ENCODE measurements around the gene SPATA45. TPM values are rescaled to one million over a fixed set of nuclear protein-coding genes. Genes with fewer than 3 reads are reported as not detected.

The SPATA45 gene
- not detected for total RNA-seq (ENCODE audit: unreplicated experiment)
- long read RNA-seq, result 0 reads

GRCh38 chr1:212847549-212847948 is at the start of gene SPATA45:
Gene SPATA45 (minus strand): TSS chr1:212847649. CDS start chr1:212836149, 11,500 bp downstream.
- Mint-ChIP-seq H3K27me3 (ENCODE audit: unreplicated experiment) (no peaks in the 10 kb centered on the region), H3K4me1 (ENCODE audit: low read depth, unreplicated experiment) (no peaks in the 10 kb centered on the region), H3K4me3 (ENCODE audit: unreplicated experiment) (no peak within 1 kb of the TSS), H3K9me3 (ENCODE audit: unreplicated experiment) (no peaks in the 10 kb centered on the region), H3K27ac (ENCODE audit: unreplicated experiment) (no peak within 1 kb of the TSS), H3K36me3 (ENCODE audit: unreplicated experiment) (no peaks in the 10 kb centered on the region)
- no peak for DNase-seq
- TF ChIP-seq, protein P1, sequence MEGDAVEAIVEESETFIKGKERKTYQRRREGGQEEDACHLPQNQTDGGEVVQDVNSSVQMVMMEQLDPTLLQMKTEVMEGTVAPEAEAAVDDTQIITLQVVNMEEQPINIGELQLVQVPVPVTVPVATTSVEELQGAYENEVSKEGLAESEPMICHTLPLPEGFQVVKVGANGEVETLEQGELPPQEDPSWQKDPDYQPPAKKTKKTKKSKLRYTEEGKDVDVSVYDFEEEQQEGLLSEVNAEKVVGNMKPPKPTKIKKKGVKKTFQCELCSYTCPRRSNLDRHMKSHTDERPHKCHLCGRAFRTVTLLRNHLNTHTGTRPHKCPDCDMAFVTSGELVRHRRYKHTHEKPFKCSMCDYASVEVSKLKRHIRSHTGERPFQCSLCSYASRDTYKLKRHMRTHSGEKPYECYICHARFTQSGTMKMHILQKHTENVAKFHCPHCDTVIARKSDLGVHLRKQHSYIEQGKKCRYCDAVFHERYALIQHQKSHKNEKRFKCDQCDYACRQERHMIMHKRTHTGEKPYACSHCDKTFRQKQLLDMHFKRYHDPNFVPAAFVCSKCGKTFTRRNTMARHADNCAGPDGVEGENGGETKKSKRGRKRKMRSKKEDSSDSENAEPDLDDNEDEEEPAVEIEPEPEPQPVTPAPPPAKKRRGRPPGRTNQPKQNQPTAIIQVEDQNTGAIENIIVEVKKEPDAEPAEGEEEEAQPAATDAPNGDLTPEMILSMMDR (IDR thresholded peaks at IDR 0.05; ENCODE audit: partially characterized antibody, unreplicated experiment), result no peak

GRCh38 chr1:212892108-212892507 is 44.7 kb upstream of the SPATA45 start:
- no peak for DNase-seq
- TF ChIP-seq, protein P1 (IDR thresholded peaks at IDR 0.05; ENCODE audit: partially characterized antibody, unreplicated experiment), result no peak
- Mint-ChIP-seq H3K27me3 (ENCODE audit: unreplicated experiment) (peaks cover 2% of the 10 kb centered on the region), H3K27ac (ENCODE audit: unreplicated experiment) (no peak overlapping the region), H3K4me1 (ENCODE audit: low read depth, unreplicated experiment) (no peaks in the 10 kb centered on the region), H3K9me3 (ENCODE audit: unreplicated experiment) (peaks cover 2% of the 10 kb centered on the region), H3K4me3 (ENCODE audit: unreplicated experiment) (no peak overlapping the region), H3K36me3 (ENCODE audit: unreplicated experiment) (peaks cover 13% of the 10 kb centered on the region)

- Mint-ChIP-seq H3K4me3 (ENCODE audit: unreplicated experiment) (no peak overlapping the region), H3K9me3 (ENCODE audit: unreplicated experiment) (peaks cover 2% of the 10 kb centered on the region), H3K27me3 (ENCODE audit: unreplicated experiment) (no peaks in the 10 kb centered on the region), H3K4me1 (ENCODE audit: low read depth, unreplicated experiment) (no peaks in the 10 kb centered on the region), H3K27ac (ENCODE audit: unreplicated experiment) (no peak overlapping the region), H3K36me3 (ENCODE audit: unreplicated experiment) (no peaks in the 10 kb centered on the region)
- TF ChIP-seq, protein P1 (IDR thresholded peaks at IDR 0.05; ENCODE audit: partially characterized antibody, unreplicated experiment), result no peak
- no peak for DNase-seq
These were observed 37.1 kb upstream of the SPATA45 start for GRCh38 chr1:212884592-212884991.

DNA sequence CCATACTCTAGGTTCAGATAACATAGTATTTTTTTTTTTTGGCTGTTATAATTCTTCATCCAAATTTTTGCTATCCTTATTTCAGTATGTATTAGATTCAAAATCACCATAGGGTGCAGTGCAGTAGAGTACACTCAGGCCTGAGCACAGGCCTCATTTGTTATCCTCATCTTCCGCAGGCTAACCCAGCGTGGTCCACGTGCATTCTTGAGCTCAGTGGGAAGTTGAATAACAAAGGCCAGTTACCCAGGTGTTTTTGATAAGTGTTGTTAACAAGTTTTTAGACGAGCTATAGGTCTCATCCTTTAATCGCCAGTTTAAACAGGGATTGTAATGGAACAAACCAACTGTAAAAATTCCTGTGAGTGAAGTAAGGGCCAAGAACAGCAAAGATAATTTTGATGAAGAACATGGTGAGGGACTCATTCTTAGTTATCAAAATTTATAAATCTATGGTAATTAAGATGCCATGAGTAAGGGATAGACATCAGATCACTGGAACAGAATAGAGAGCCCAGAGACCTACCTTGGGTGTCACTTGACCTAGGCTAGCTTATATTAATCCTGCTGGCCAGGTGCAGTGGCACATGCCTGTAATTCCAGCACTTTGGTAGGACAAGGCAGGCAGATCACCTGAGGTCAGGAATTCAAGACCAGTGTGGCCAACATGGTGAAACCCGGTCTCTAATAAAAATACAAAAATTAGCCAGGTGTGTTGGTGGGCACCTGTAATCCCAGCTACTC is 32.7 kb upstream of the SPATA45 start:
- Mint-ChIP-seq H3K4me1 (ENCODE audit: low read depth, unreplicated experiment) (no peaks in the 10 kb centered on the region), H3K27me3 (ENCODE audit: unreplicated experiment) (no peaks in the 10 kb centered on the region), H3K27ac (ENCODE audit: unreplicated experiment) (no peak overlapping the region), H3K36me3 (ENCODE audit: unreplicated experiment) (no peaks in the 10 kb centered on the region), H3K9me3 (ENCODE audit: unreplicated experiment) (peaks cover 1% of the 10 kb centered on the region), H3K4me3 (ENCODE audit: unreplicated experiment) (no peak overlapping the region)
- TF ChIP-seq, protein P1 (IDR thresholded peaks at IDR 0.05; ENCODE audit: partially characterized antibody, unreplicated experiment), result no peak
- DNase-seq, result no peak

- Mint-ChIP-seq H3K36me3 (ENCODE audit: unreplicated experiment) (no peaks in the 10 kb centered on the region), H3K9me3 (ENCODE audit: unreplicated experiment) (peaks cover 1% of the 10 kb centered on the region), H3K27ac (ENCODE audit: unreplicated experiment) (no peak overlapping the region), H3K27me3 (ENCODE audit: unreplicated experiment) (no peaks in the 10 kb centered on the region), H3K4me3 (ENCODE audit: unreplicated experiment) (no peak overlapping the region), H3K4me1 (ENCODE audit: low read depth, unreplicated experiment) (no peaks in the 10 kb centered on the region)
- no peak for DNase-seq
- TF ChIP-seq, protein P1 (IDR thresholded peaks at IDR 0.05; ENCODE audit: partially characterized antibody, unreplicated experiment), result no peak
These were observed 31.0 kb upstream of the SPATA45 start for GRCh38 chr1:212878418-212878817.
